Uterus (tissue), 2 donors: ENCODE data around the gene HOATZ.

Experiments used
- CTCF ChIP-seq, 4 experiments: fragments of 200-600 bp in 2 of 4; fragments of 450-650 bp in 2 of 4; sonication (generic) in 2 of 4; IDR thresholded peaks; one replicate each; pipeline ENCODE4 v1.5.1; 2016 to 2019; ENCODE audit warnings: antibody characterized with exemption in 4 of 4, mild to moderate bottlenecking in 2 of 4, moderate library complexity in 1 of 4
- POLR2A ChIP-seq, 2 donors: fragments of 450-650 bp; IDR thresholded peaks; one replicate each; pipeline ENCODE4 v1.6.1; 2016; ENCODE audit warnings: antibody characterized with exemption in 2 of 2, mild to moderate bottlenecking in 1 of 2, moderate library complexity in 1 of 2

GRCh38 chr11:111542606-111543275 is 28.2 kb downstream of the HOATZ start:
- no peak for TF ChIP-seq CTCF (IDR thresholded peaks at IDR 0.05)
- no peak for TF ChIP-seq POLR2A (IDR thresholded peaks at IDR 0.05)
